Measurements from ENCODE around the gene PCBP1.

The PCBP1 gene

DNA sequence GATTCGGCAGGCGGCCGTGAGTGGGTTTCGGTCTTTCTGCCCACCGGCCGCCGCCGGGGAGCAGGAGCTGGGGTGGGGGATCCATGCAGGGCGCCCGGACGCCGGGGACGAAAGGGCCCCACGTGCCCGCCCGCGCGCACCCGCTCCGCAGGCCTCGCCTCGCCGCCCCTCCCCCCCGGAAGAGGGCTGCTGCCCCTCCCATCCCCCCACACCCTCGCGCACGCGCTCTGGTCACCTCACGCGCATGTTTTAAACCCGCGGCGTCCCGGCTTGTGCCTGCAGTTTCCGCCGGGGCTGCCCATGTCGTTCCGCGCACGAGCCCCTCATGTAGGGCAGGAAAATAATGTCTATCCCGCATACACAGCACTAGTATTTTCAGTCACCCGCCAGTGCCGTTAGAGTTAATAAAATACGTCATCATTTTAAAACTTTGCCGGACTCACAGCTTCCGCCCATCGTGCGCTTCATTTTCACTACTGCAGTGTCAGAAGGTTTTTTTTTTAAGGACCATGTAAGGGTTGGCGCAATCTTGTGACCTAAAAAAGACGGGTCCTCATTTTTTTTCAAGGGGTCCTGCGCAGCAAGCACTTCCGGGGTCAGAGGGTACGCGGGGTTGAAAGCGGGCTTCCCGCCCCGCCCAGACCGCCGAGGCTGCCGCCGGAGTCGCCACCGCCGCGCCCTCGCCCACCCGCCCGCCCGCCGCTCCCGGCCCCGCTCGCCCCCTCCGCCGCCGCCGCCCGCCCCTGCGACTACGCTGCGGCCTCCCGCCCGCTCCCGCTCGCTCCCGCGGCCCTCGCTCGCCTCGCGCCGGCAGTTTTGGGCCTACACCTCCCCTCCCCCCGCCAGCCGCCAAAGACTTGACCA is at the start of gene PCBP1:
Gene PCBP1, plus strand, starts transcription at position 640 of the 864 bp plus-strand sequence. CDS start 267 bp downstream, outside the sequence.
- Histone ChIP-seq H3K4me1 (ENCODE audit: control insufficient read depth in 1 of 2, insufficient read depth in 1 of 2, low read depth in 1 of 2, low read length in 1 of 2) (peaks cover 64 to 70% of the 10 kb centered on the region in 2 experiments), H3K9me3 (no peaks in the 10 kb centered on the region), H3K27ac (peak within 1 kb of the TSS; percentile 99), H3K4me3 (ENCODE audit: low read depth in 1 of 2, low read length in 1 of 2) (peak within 1 kb of the TSS; percentile 85 to 97), H3K27me3 (no peaks in the 10 kb centered on the region), H3K36me3 (no peaks in the 10 kb centered on the region)
- TF ChIP-seq, protein P1, sequence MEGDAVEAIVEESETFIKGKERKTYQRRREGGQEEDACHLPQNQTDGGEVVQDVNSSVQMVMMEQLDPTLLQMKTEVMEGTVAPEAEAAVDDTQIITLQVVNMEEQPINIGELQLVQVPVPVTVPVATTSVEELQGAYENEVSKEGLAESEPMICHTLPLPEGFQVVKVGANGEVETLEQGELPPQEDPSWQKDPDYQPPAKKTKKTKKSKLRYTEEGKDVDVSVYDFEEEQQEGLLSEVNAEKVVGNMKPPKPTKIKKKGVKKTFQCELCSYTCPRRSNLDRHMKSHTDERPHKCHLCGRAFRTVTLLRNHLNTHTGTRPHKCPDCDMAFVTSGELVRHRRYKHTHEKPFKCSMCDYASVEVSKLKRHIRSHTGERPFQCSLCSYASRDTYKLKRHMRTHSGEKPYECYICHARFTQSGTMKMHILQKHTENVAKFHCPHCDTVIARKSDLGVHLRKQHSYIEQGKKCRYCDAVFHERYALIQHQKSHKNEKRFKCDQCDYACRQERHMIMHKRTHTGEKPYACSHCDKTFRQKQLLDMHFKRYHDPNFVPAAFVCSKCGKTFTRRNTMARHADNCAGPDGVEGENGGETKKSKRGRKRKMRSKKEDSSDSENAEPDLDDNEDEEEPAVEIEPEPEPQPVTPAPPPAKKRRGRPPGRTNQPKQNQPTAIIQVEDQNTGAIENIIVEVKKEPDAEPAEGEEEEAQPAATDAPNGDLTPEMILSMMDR (IDR thresholded peaks at IDR 0.05): no peak

GRCh38 chr2:70039366-70039765 is 47.9 kb upstream of the PCBP1 start:
- peaks cover 70 to 80% of the 10 kb centered on the region in 2 experiments for H3K4me1 ChIP-seq (ENCODE audit: control insufficient read depth in 1 of 2, insufficient read depth in 1 of 2, low read depth in 1 of 2, low read length in 1 of 2)
- no peaks in the 10 kb centered on the region for H3K9me3 ChIP-seq
- TF ChIP-seq, protein P1 (IDR thresholded peaks at IDR 0.05): peak; percentile 55
- no peaks in the 10 kb centered on the region for H3K27me3 ChIP-seq
- peak overlapping the region; percentile 99 for H3K27ac ChIP-seq
- H3K4me3 ChIP-seq (ENCODE audit: low read depth in 1 of 2, low read length in 1 of 2): peak overlapping the region in 1 of 2 experiments; percentile 12
- no peaks in the 10 kb centered on the region for H3K36me3 ChIP-seq

DNA sequence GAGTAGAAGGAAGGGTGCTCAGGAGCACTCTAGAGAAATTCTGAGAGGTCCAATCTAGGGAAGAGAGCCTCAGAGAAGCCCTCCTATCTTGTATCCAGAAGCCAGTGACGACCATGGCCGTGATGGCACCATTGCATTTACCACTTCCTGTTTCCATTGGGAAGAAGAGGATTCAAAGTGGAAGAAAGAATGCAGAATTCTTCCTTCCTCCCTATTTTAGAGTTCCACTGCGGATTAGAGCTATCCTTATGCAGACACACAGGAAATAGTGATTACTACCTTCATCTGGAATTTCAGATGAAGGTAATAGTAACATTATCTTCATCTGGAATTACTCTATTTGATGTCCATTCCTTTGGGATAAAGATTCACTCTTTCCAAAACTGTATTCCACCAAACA is 45.6 kb upstream of the PCBP1 start:
- H3K4me3 ChIP-seq (ENCODE audit: low read depth in 1 of 2, low read length in 1 of 2): no peak overlapping the region
- H3K9me3 ChIP-seq: no peaks in the 10 kb centered on the region
- H3K27me3 ChIP-seq: no peaks in the 10 kb centered on the region
- H3K36me3 ChIP-seq: no peaks in the 10 kb centered on the region
- peak overlapping the region; percentile 99 for H3K27ac ChIP-seq
- TF ChIP-seq, protein P1 (IDR thresholded peaks at IDR 0.05): no peak
- peaks cover 89 to 94% of the 10 kb centered on the region in 2 experiments for H3K4me1 ChIP-seq (ENCODE audit: control insufficient read depth in 1 of 2, insufficient read depth in 1 of 2, low read depth in 1 of 2, low read length in 1 of 2)

DNA sequence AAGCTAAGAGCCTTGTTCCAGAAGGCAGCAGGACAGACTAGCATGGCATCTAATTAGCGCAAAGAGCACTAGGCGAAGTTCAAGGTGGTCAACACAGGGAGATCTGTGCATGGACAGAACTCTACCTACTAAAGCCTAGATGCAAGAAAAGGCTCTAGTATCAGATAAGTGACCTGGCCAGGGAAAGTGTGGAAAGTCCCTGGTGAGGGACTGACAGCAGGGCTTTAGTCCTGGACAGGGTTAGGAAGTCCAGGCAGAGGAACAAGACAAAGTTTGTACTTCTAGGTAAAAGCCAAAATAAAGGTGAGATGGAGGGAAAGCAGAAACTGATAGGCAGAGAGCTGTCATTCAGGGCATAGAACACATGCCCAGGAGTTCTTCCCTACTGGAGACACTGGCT is 45.0 kb upstream of the PCBP1 start:
- TF ChIP-seq, protein P1 (IDR thresholded peaks at IDR 0.05): no peak
- H3K4me1 ChIP-seq (ENCODE audit: control insufficient read depth in 1 of 2, insufficient read depth in 1 of 2, low read depth in 1 of 2, low read length in 1 of 2): peaks cover 94 to 95% of the 10 kb centered on the region in 2 experiments
- H3K36me3 ChIP-seq: no peaks in the 10 kb centered on the region
- H3K27ac ChIP-seq: peak overlapping the region; percentile 99
- H3K9me3 ChIP-seq: no peaks in the 10 kb centered on the region
- H3K27me3 ChIP-seq: no peaks in the 10 kb centered on the region
- H3K4me3 ChIP-seq (ENCODE audit: low read depth in 1 of 2, low read length in 1 of 2): no peak overlapping the region

DNA sequence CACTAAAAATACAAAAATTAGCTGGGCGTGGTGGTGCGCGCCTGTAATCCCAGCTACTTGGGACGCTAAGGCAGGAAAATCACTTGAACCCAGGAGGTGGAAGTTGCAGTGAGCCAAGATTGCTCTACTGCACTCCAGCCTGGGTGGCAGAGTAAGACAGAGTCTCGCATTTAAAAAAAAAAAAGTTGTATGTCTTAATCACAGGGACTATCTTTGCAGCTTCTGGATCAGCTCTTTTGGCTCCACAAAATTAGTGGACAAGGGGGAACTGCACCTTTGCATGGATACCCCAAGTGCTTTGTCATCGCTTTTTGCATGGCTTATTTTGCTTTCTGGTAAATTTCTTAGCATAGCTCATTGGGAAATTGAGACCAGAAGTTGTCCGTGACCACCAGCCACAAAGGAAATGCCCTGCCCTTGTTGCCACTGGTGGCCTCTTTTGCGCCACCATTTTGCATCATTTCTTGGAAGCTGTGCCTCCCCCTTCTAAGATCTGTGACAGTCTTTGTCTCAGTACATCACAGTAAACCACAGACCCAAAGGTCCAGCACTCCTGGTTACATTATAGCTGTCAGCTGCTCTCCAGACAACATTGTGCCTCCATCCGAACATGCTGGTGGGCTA is 43.9 kb upstream of the PCBP1 start:
- no peaks in the 10 kb centered on the region for H3K9me3 ChIP-seq
- no peaks in the 10 kb centered on the region for H3K27me3 ChIP-seq
- peak overlapping the region; percentile 22 to 23 for H3K4me3 ChIP-seq (ENCODE audit: low read depth in 1 of 2, low read length in 1 of 2)
- H3K27ac ChIP-seq: peak overlapping the region; percentile 99
- H3K4me1 ChIP-seq (ENCODE audit: control insufficient read depth in 1 of 2, insufficient read depth in 1 of 2, low read depth in 1 of 2, low read length in 1 of 2): peaks cover 99 to 100% of the 10 kb centered on the region in 2 experiments
- no peaks in the 10 kb centered on the region for H3K36me3 ChIP-seq
- TF ChIP-seq, protein P1 (IDR thresholded peaks at IDR 0.05): peak; percentile 74

All from neutrophil (primary cell).